CD4-positive, CD25-positive, alpha-beta regulatory T cell (primary cell): ENCODE results near the gene MTSS2. TPM values are rescaled to one million over a fixed set of nuclear protein-coding genes. Genes with fewer than 3 reads are reported as not detected.
A peak's percentile ranks its signal among the peaks of the same experiment; 100 is the strongest.

Experiments
- ATAC-seq, 2 donors: fragments of 150-1000 bp; cut with Tn5 transposase; one replicate each; pipeline ENCODE4 v1.10.0; 2021; ENCODE audit warnings: low read depth in 2 of 2, moderate number of reproducible peaks in 2 of 2, moderate library complexity in 1 of 2
- DNase-seq, 3 donors: peaks; one replicate each; pipeline versions ENCODE4 v3.0.0 to v3.0.0-alpha.2; 2012 to 2022; ENCODE audit warnings: mixed read lengths in 1 of 3
- H3K27ac ChIP-seq: one replicate; pipeline ENCODE4 v1.7.0; 2013; ENCODE audit warnings: mild to moderate bottlenecking, low read length; ENCODE audit not compliant: insufficient read depth, poor library complexity, severe bottlenecking
- H3K27me3 ChIP-seq: one replicate; pipeline ENCODE4 v1.7.0; 2013; ENCODE audit warnings: low read length; ENCODE audit not compliant: control insufficient read depth, insufficient read depth
- H3K36me3 ChIP-seq: one replicate; pipeline ENCODE4 v1.7.0; 2013; ENCODE audit warnings: mild to moderate bottlenecking, low read length, moderate library complexity; ENCODE audit not compliant: control insufficient read depth, insufficient read depth
- H3K4me1 ChIP-seq: 2 replicates; pipeline ENCODE4 v1.7.0; 2013; ENCODE audit warnings: mild to moderate bottlenecking, low read length; ENCODE audit not compliant: insufficient read depth, control insufficient read depth, poor library complexity, severe bottlenecking
- H3K4me3 ChIP-seq: one replicate; pipeline ENCODE4 v1.7.0; 2013; ENCODE audit warnings: low read depth, mild to moderate bottlenecking, low read length, moderate library complexity
- H3K9me3 ChIP-seq, 2 experiments: 1 replicate in 1 of 2; 2 replicates in 1 of 2; pipeline ENCODE4 v1.7.0; 2013; ENCODE audit warnings: low read length in 2 of 2, mild to moderate bottlenecking in 1 of 2, moderate library complexity in 1 of 2; ENCODE audit not compliant: control insufficient read depth in 2 of 2
- H3K27ac Mint-ChIP-seq, 3 donors: one replicate each; pipeline ENCODE4 v1.8.0; 2020 to 2022; ENCODE audit warnings: mild to moderate bottlenecking in 3 of 3, mixed read lengths in 3 of 3, moderate library complexity in 2 of 3
- H3K27me3 Mint-ChIP-seq: one replicate; pipeline ENCODE4 v1.8.0; 2022; ENCODE audit warnings: mild to moderate bottlenecking, mixed read lengths
- H3K36me3 Mint-ChIP-seq: one replicate; pipeline ENCODE4 v1.8.0; 2020; ENCODE audit warnings: mixed read lengths
- H3K4me1 Mint-ChIP-seq, 4 donors: one replicate each; pipeline ENCODE4 v1.8.0; 2020 to 2022; ENCODE audit warnings: mixed read lengths in 4 of 4, mild to moderate bottlenecking in 1 of 4
- H3K4me3 Mint-ChIP-seq, 4 donors: one replicate each; pipeline ENCODE4 v1.8.0; 2020 to 2022; ENCODE audit warnings: mild to moderate bottlenecking in 4 of 4, mixed read lengths in 4 of 4, moderate library complexity in 3 of 4
- H3K9me3 Mint-ChIP-seq, 7 donors: one replicate each; pipeline ENCODE4 v1.8.0; 2020 to 2022; ENCODE audit warnings: mixed read lengths in 7 of 7, mild to moderate bottlenecking in 3 of 7, moderate library complexity in 2 of 7
- polyA plus RNA-seq, 4 donors: library from polyadenylated mRNA; unstranded; fragments of 300-500 nt; fragmentation: Illumina TruSeq; gene quantifications; one replicate each; pipeline ENCODE4 v1.2.3, GENCODE V29; 2021
- total RNA-seq: library from RNA; stranded (reverse); gene quantifications from one replicate; pipeline ENCODE4 v1.2.3, GENCODE V29; 2022

The MTSS2 gene
- total and polyA plus RNA-seq, 5 donors from 2014 or later = 2.9 TPM; not detected in 4

GRCh38 chr16:70696355-70696754, 10.5 kb upstream of the MTSS2 start:
- Histone ChIP-seq H3K27me3 (no peaks in the 10 kb centered on the region), H3K9me3 (no peaks in the 10 kb centered on the region), H3K4me1 (no peaks in the 10 kb centered on the region), H3K36me3 (peaks cover 8% of the 10 kb centered on the region), H3K27ac (no peak overlapping the region), H3K4me3 (no peak overlapping the region)
- H3K27me3 Mint-ChIP-seq = no peaks in the 10 kb centered on the region
- no peak overlapping the region for H3K4me3 Mint-ChIP-seq
- peaks cover 9% of the 10 kb centered on the region for H3K36me3 Mint-ChIP-seq
- no peak for DNase-seq
- peaks cover 0 to 27% (median 2%) of the 10 kb centered on the region in 4 donors for H3K4me1 Mint-ChIP-seq
- no peak for ATAC-seq
- H3K27ac Mint-ChIP-seq = peak overlapping the region in 1 of 3 donors; percentile 77
- no peaks in the 10 kb centered on the region for H3K9me3 Mint-ChIP-seq

GRCh38 chr16:70695331-70696070, 9.6 kb upstream of the MTSS2 start:
- Mint-ChIP-seq H3K36me3 (peaks cover 5% of the 10 kb centered on the region), H3K9me3 (no peaks in the 10 kb centered on the region), H3K4me3 (no peak overlapping the region), H3K4me1 (peaks cover 0 to 27% (median 2%) of the 10 kb centered on the region in 4 donors), H3K27ac (peak overlapping the region; percentile 77 to 82 (median 80)), H3K27me3 (no peaks in the 10 kb centered on the region)
- Histone ChIP-seq H3K4me1 (no peaks in the 10 kb centered on the region), H3K9me3 (no peaks in the 10 kb centered on the region), H3K36me3 (peaks cover 8% of the 10 kb centered on the region), H3K27ac (no peak overlapping the region), H3K4me3 (no peak overlapping the region), H3K27me3 (no peaks in the 10 kb centered on the region)
- DNase-seq (peak in 1 of 3 donors; percentile 53), ATAC-seq (no peak)

GRCh38 chr16:70694868-70695218, 9.0 kb upstream of the MTSS2 start:
- DNase-seq = no peak

GRCh38 chr16:70694088-70694867, 8.4 kb upstream of the MTSS2 start:
- peaks cover 3% of the 10 kb centered on the region for H3K36me3 Mint-ChIP-seq
- ATAC-seq = no peak
- no peak overlapping the region for H3K4me3 Mint-ChIP-seq
- DNase-seq = no peak
- no peak overlapping the region for H3K27ac ChIP-seq
- no peaks in the 10 kb centered on the region for H3K4me1 ChIP-seq
- no peaks in the 10 kb centered on the region for H3K27me3 Mint-ChIP-seq
- H3K27me3 ChIP-seq = no peaks in the 10 kb centered on the region
- peaks cover 0 to 26% (median 2%) of the 10 kb centered on the region in 4 donors for H3K4me1 Mint-ChIP-seq
- no peaks in the 10 kb centered on the region for H3K9me3 ChIP-seq
- H3K27ac Mint-ChIP-seq = no peak overlapping the region
- H3K36me3 ChIP-seq = peaks cover 3% of the 10 kb centered on the region
- no peaks in the 10 kb centered on the region for H3K9me3 Mint-ChIP-seq
- H3K4me3 ChIP-seq = no peak overlapping the region

More at GRCh38 chr16:70694868-70695218, 9.0 kb upstream of the MTSS2 start:
- H3K36me3 ChIP-seq = peaks cover 8% of the 10 kb centered on the region
- no peak for ATAC-seq
- peaks cover 0 to 27% (median 2%) of the 10 kb centered on the region in 4 donors for H3K4me1 Mint-ChIP-seq
- H3K4me3 ChIP-seq = no peak overlapping the region
- no peaks in the 10 kb centered on the region for H3K9me3 Mint-ChIP-seq
- no peaks in the 10 kb centered on the region for H3K27me3 ChIP-seq
- no peaks in the 10 kb centered on the region for H3K27me3 Mint-ChIP-seq
- H3K27ac Mint-ChIP-seq = no peak overlapping the region
- H3K36me3 Mint-ChIP-seq = peaks cover 5% of the 10 kb centered on the region
- no peak overlapping the region for H3K27ac ChIP-seq
- no peaks in the 10 kb centered on the region for H3K9me3 ChIP-seq
- no peaks in the 10 kb centered on the region for H3K4me1 ChIP-seq
- H3K4me3 Mint-ChIP-seq = no peak overlapping the region

GRCh38 chr16:70692873-70693671, 7.2 kb upstream of the MTSS2 start:
- H3K4me3 Mint-ChIP-seq = no peak overlapping the region
- H3K27ac Mint-ChIP-seq = no peak overlapping the region

GRCh38 chr16:70692130-70692872, 6.4 kb upstream of the MTSS2 start:
- Histone ChIP-seq H3K36me3 (no peaks in the 10 kb centered on the region), H3K4me3 (no peak overlapping the region), H3K27ac (no peak overlapping the region), H3K9me3 (no peaks in the 10 kb centered on the region), H3K4me1 (no peaks in the 10 kb centered on the region), H3K27me3 (no peaks in the 10 kb centered on the region)
- no peak for ATAC-seq
- Mint-ChIP-seq H3K4me1 (peaks cover 0 to 21% (median 2%) of the 10 kb centered on the region in 4 donors), H3K36me3 (no peaks in the 10 kb centered on the region), H3K9me3 (no peaks in the 10 kb centered on the region), H3K27ac (no peak overlapping the region), H3K4me3 (no peak overlapping the region), H3K27me3 (peaks cover 2% of the 10 kb centered on the region)
- DNase-seq = no peak

More at GRCh38 chr16:70692873-70693671, 7.2 kb upstream of the MTSS2 start:
- Histone ChIP-seq H3K9me3 (no peaks in the 10 kb centered on the region), H3K27me3 (no peaks in the 10 kb centered on the region), H3K4me1 (no peaks in the 10 kb centered on the region), H3K36me3 (no peaks in the 10 kb centered on the region), H3K4me3 (no peak overlapping the region), H3K27ac (no peak overlapping the region)
- Mint-ChIP-seq H3K4me1 (peaks cover 0 to 24% (median 2%) of the 10 kb centered on the region in 4 donors), H3K27me3 (no peaks in the 10 kb centered on the region), H3K9me3 (no peaks in the 10 kb centered on the region), H3K36me3 (no peaks in the 10 kb centered on the region)
- no peak for ATAC-seq
- DNase-seq = no peak
